Gastrocnemius medialis (tissue), 4 donors: ENCODE results near the gene KCNK4. TPM values are rescaled to one million over a fixed set of nuclear protein-coding genes. Genes with fewer than 3 reads are reported as not detected.

ENCODE experiments used
- ATAC-seq, 2 donors: fragments of 150-250 bp; one replicate each; pipeline ENCODE4 v1.9.1; 2016
- DNase-seq, 2 donors: peaks; one replicate each; pipeline ENCODE4 v3.0.0-alpha.2; 2019
- H3K27ac ChIP-seq, 4 donors: fragments of 200-600 bp; sonication (generic); 1 replicate in 1 of 4; 2 replicates in 3 of 4; pipeline ENCODE4 v1.5.1; 2016 to 2018; ENCODE audit warnings: mild to moderate bottlenecking in 2 of 4, moderate library complexity in 1 of 4
- H3K27me3 ChIP-seq, 3 donors: fragments of 200-600 bp; sonication (generic) in 2 of 3; 1 replicate in 1 of 3; 2 replicates in 2 of 3; pipeline versions ENCODE4 v1.5.1 to v1.6.0; 2016 to 2019; ENCODE audit warnings: mild to moderate bottlenecking in 1 of 3, moderate library complexity in 1 of 3
- H3K36me3 ChIP-seq, 2 donors: fragments of 200-600 bp; sonication (generic) in 1 of 2; one replicate each; pipeline ENCODE4 v1.5.1; 2017 to 2018
- H3K4me1 ChIP-seq, 2 donors: fragments of 200-600 bp; sonication (generic) in 1 of 2; one replicate each; pipeline ENCODE4 v1.5.1; 2016 to 2017; ENCODE audit warnings: mild to moderate bottlenecking in 2 of 2
- H3K4me3 ChIP-seq, 4 donors: fragments of 200-600 bp; sonication (generic) in 3 of 4; 1 replicate in 1 of 4; 2 replicates in 3 of 4; pipeline ENCODE4 v1.5.1; 2016 to 2019; ENCODE audit warnings: mild to moderate bottlenecking in 2 of 4
- H3K9me3 ChIP-seq, 3 donors: fragments of 200-600 bp; sonication (generic) in 2 of 3; 1 replicate in 1 of 3; 2 replicates in 2 of 3; pipeline ENCODE4 v1.5.1; 2016 to 2019
- POLR2A ChIP-seq, 2 donors: fragments of 450-650 bp; IDR thresholded peaks; one replicate each; pipeline ENCODE4 v1.6.1; 2017; ENCODE audit warnings: antibody characterized with exemption in 2 of 2, mild to moderate bottlenecking in 2 of 2, moderate library complexity in 2 of 2
- in situ Hi-C, 4 donors: fragments of 200-750 bp; cut with MboI; loops; one replicate each; pipeline versions ENCODE4 v1.15.0 to v1.8.0; 2017; ENCODE audit warnings: low sequenced_read_pairs in 4 of 4
- intact Hi-C: fragments of 100-400 bp; cut with DNase I; formaldehyde crosslinking; loops from one replicate; pipeline ENCODE4 v1.15.1; 2023; ENCODE audit warnings: low total_unique reads
- total RNA-seq, 4 donors: library from RNA; depleted of rRNA; stranded (reverse); fragments of >200 nt; gene quantifications; one replicate each; pipeline versions ENCODE4 v1.1.0 to v1.2.3, GENCODE V29; 2016
- TF ChIP-seq, protein P1 (sequence below), 5 experiments: fragments of 450-650 bp in 3 of 5; fragments of 200-600 bp in 2 of 5; sonication (generic) in 2 of 5; IDR thresholded peaks in 4 of 5; conservative IDR thresholded peaks in 1 of 5; 1 replicate in 4 of 5; 2 replicates in 1 of 5; pipeline ENCODE4 v1.5.1; 2016 to 2019; ENCODE audit warnings: antibody characterized with exemption in 5 of 5, mild to moderate bottlenecking in 3 of 5, moderate library complexity in 3 of 5

KCNK4 gene
- total RNA-seq, 4 donors from 2014 or later, result not detected

GRCh38 chr11:64255135-64256128 lies 35.7 kb upstream of the KCNK4 start:
- intact Hi-C loops, result no loop called here
- TF ChIP-seq POLR2A (IDR thresholded peaks at IDR 0.05), result no peak
- TF ChIP-seq, protein P1, sequence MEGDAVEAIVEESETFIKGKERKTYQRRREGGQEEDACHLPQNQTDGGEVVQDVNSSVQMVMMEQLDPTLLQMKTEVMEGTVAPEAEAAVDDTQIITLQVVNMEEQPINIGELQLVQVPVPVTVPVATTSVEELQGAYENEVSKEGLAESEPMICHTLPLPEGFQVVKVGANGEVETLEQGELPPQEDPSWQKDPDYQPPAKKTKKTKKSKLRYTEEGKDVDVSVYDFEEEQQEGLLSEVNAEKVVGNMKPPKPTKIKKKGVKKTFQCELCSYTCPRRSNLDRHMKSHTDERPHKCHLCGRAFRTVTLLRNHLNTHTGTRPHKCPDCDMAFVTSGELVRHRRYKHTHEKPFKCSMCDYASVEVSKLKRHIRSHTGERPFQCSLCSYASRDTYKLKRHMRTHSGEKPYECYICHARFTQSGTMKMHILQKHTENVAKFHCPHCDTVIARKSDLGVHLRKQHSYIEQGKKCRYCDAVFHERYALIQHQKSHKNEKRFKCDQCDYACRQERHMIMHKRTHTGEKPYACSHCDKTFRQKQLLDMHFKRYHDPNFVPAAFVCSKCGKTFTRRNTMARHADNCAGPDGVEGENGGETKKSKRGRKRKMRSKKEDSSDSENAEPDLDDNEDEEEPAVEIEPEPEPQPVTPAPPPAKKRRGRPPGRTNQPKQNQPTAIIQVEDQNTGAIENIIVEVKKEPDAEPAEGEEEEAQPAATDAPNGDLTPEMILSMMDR (IDR thresholded peaks at IDR 0.05 in 4 of 5, conservative IDR thresholded peaks at IDR 0.05 in 1 of 5), result no peak
- peaks cover 0 to 33% of the 10 kb centered on the region in 2 donors for H3K36me3 ChIP-seq

DNA sequence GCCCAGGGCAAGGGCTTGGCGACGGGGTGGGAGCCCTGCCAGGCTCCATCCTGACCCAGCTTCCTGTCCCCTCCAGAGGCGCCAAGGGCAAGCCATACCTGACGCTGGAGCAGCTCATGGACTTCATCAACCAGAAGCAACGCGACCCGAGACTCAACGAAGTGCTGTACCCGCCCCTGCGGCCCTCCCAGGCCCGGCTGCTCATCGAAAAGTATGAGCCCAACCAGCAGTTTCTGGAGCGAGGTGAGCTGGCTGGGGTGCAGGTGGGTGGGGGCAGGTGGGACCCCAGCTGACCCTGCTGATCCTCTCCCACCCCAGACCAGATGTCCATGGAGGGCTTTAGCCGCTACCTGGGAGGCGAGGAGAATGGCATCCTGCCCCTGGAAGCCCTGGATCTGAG lies 34.8 kb upstream of the KCNK4 start:
- DNase-seq (no peak), ATAC-seq (no peak)
- Histone ChIP-seq H3K27ac (no peak overlapping the region), H3K4me1 (peaks cover 24 to 25% of the 10 kb centered on the region in 2 donors), H3K4me3 (no peak overlapping the region), H3K27me3 (no peaks in the 10 kb centered on the region), H3K36me3 (peaks cover 0 to 33% of the 10 kb centered on the region in 2 donors), H3K9me3 (no peaks in the 10 kb centered on the region)
- intact Hi-C loops (no loop called here), in situ Hi-C loops (no loop called here)
- TF ChIP-seq, protein P1 (IDR thresholded peaks at IDR 0.05 in 4 of 5, conservative IDR thresholded peaks at IDR 0.05 in 1 of 5), result no peak
- no peak for TF ChIP-seq POLR2A (IDR thresholded peaks at IDR 0.05)

More at GRCh38 chr11:64255135-64256128, 35.7 kb upstream of the KCNK4 start:
- H3K4me3 ChIP-seq, result no peak overlapping the region
- no peak for DNase-seq
- no peak overlapping the region for H3K27ac ChIP-seq
- no peaks in the 10 kb centered on the region for H3K27me3 ChIP-seq
- no peak for ATAC-seq
- H3K9me3 ChIP-seq, result no peaks in the 10 kb centered on the region
- peaks cover 30 to 31% of the 10 kb centered on the region in 2 donors for H3K4me1 ChIP-seq
- in situ Hi-C loops, result no loop called here

DNA sequence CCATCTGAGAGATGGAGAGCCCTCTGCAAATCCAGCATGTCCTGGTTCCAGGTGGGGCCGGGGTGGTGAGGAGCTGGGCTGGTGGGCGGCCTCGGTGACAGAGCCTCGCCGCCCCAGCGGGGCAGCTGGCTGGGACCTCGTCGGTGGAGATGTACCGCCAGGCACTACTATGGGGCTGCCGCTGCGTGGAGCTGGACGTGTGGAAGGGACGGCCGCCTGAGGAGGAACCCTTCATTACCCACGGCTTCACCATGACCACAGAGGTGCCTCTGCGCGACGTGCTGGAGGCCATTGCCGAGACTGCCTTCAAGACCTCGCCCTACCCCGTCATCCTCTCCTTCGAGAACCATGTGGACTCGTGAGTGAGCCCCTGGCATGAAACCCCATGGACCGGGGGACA lies 32.7 kb upstream of the KCNK4 start:
- peaks cover 0 to 42% of the 10 kb centered on the region in 2 donors for H3K36me3 ChIP-seq
- DNase-seq (no peak), ATAC-seq (no peak)
- H3K4me1 ChIP-seq, result peaks cover 6 to 11% of the 10 kb centered on the region in 2 donors
- no peak overlapping the region for H3K27ac ChIP-seq
- in situ Hi-C loops, result no loop called here
- no peaks in the 10 kb centered on the region for H3K9me3 ChIP-seq
- no peaks in the 10 kb centered on the region for H3K27me3 ChIP-seq
- intact Hi-C loops, result no loop called here
- H3K4me3 ChIP-seq, result no peak overlapping the region
- TF ChIP-seq POLR2A (IDR thresholded peaks at IDR 0.05), result no peak
- TF ChIP-seq, protein P1 (IDR thresholded peaks at IDR 0.05 in 4 of 5, conservative IDR thresholded peaks at IDR 0.05 in 1 of 5), result no peak

GRCh38 chr11:64258946-64259532 lies 32.1 kb upstream of the KCNK4 start:
- Histone ChIP-seq H3K4me3 (no peak overlapping the region), H3K9me3 (no peaks in the 10 kb centered on the region), H3K36me3 (peaks cover 0 to 44% of the 10 kb centered on the region in 2 donors), H3K27ac (no peak overlapping the region), H3K4me1 (peaks cover 0 to 4% of the 10 kb centered on the region in 2 donors), H3K27me3 (no peaks in the 10 kb centered on the region)
- TF ChIP-seq, protein P1 (IDR thresholded peaks at IDR 0.05 in 4 of 5, conservative IDR thresholded peaks at IDR 0.05 in 1 of 5), result no peak
- TF ChIP-seq POLR2A (IDR thresholded peaks at IDR 0.05), result no peak
- DNase-seq (no peak), ATAC-seq (no peak)
- intact Hi-C loops, result no loop called here
- in situ Hi-C loops, result no loop called here
